ENCODE data around the gene TPGS1.

Gene TPGS1

GRCh38 chr19:535017-535835 lies 27.9 kb downstream of the TPGS1 start:
- DNase-seq (ENCODE audit: low read depth), result no peak
- TF ChIP-seq MYC (IDR thresholded peaks at IDR 0.05; ENCODE audit: low read depth, low read length) (no peak), MAX (IDR thresholded peaks at IDR 0.05; ENCODE audit: low read depth, low read length) (no peak), POLR2A (IDR thresholded peaks at IDR 0.05; ENCODE audit: extremely low read depth, insufficient read length) (no peak), CTCF (IDR thresholded peaks at IDR 0.05; ENCODE audit: low read depth, low read length) (no peak)

GRCh38 chr19:536031-536880 lies 29.0 kb downstream of the TPGS1 start:
- no peak for TF ChIP-seq MAX (IDR thresholded peaks at IDR 0.05; ENCODE audit: low read depth, low read length)
- TF ChIP-seq POLR2A (IDR thresholded peaks at IDR 0.05; ENCODE audit: extremely low read depth, insufficient read length), result no peak
- TF ChIP-seq CTCF (IDR thresholded peaks at IDR 0.05; ENCODE audit: low read depth, low read length), result no peak
- TF ChIP-seq MYC (IDR thresholded peaks at IDR 0.05; ENCODE audit: low read depth, low read length), result no peak
- H3K4me3 ChIP-seq (ENCODE audit: low read depth, low read length), result no peak overlapping the region
- DNase-seq (ENCODE audit: low read depth), result no peak

More at GRCh38 chr19:535017-535835, 27.9 kb downstream of the TPGS1 start:
- no peak overlapping the region for H3K4me3 ChIP-seq (ENCODE audit: low read depth, low read length)

GRCh38 chr19:536881-537404 lies 29.6 kb downstream of the TPGS1 start:
- no peak for TF ChIP-seq MAX (IDR thresholded peaks at IDR 0.05; ENCODE audit: low read depth, low read length)
- TF ChIP-seq POLR2A (IDR thresholded peaks at IDR 0.05; ENCODE audit: extremely low read depth, insufficient read length), result no peak
- TF ChIP-seq CTCF (IDR thresholded peaks at IDR 0.05; ENCODE audit: low read depth, low read length), result no peak
- TF ChIP-seq MYC (IDR thresholded peaks at IDR 0.05; ENCODE audit: low read depth, low read length), result no peak
- no peak for DNase-seq (ENCODE audit: low read depth)
- no peak overlapping the region for H3K4me3 ChIP-seq (ENCODE audit: low read depth, low read length)

GRCh38 chr19:538641-539428 lies 31.5 kb downstream of the TPGS1 start:
- no peak overlapping the region for H3K4me3 ChIP-seq (ENCODE audit: low read depth, low read length)
- TF ChIP-seq POLR2A (IDR thresholded peaks at IDR 0.05; ENCODE audit: extremely low read depth, insufficient read length), result no peak
- no peak for TF ChIP-seq CTCF (IDR thresholded peaks at IDR 0.05; ENCODE audit: low read depth, low read length)
- no peak for TF ChIP-seq MAX (IDR thresholded peaks at IDR 0.05; ENCODE audit: low read depth, low read length)
- TF ChIP-seq MYC (IDR thresholded peaks at IDR 0.05; ENCODE audit: low read depth, low read length), result no peak
- no peak for DNase-seq (ENCODE audit: low read depth)

- no peak overlapping the region for H3K4me3 ChIP-seq (ENCODE audit: low read depth, low read length)
- no peak for TF ChIP-seq POLR2A (IDR thresholded peaks at IDR 0.05; ENCODE audit: extremely low read depth, insufficient read length)
- no peak for TF ChIP-seq CTCF (IDR thresholded peaks at IDR 0.05; ENCODE audit: low read depth, low read length)
- TF ChIP-seq MYC (IDR thresholded peaks at IDR 0.05; ENCODE audit: low read depth, low read length), result no peak
- no peak for TF ChIP-seq MAX (IDR thresholded peaks at IDR 0.05; ENCODE audit: low read depth, low read length)
- no peak for DNase-seq (ENCODE audit: low read depth)
Measured at GRCh38 chr19:539429-540030, 32.2 kb downstream of the TPGS1 start.
